Heart right ventricle (tissue), 16 donors: ENCODE measurements around the gene HES5. TPM values are rescaled to one million over a fixed set of nuclear protein-coding genes. Genes with fewer than 3 reads are reported as not detected.
"Not testable (repeated sequence)": the region's sequence is repeated elsewhere in the genome, so short reads cannot be mapped to it uniquely, and the experiment has no call there.

Source experiments
- ATAC-seq, 8 donors: fragments of 200-7000 bp; cut with Tn5 transposase; one replicate each; pipeline ENCODE4 v1.9.1; 2020; ENCODE audit warnings: mild to moderate bottlenecking in 8 of 8, moderate library complexity in 8 of 8, moderate number of reproducible peaks in 1 of 8
- DNase-seq, 2 donors: peaks; one replicate each; pipeline ENCODE4 v3.0.0-alpha.2; 2020
- H3K27ac ChIP-seq, 10 donors: fragments of 200-600 bp; sonication (generic) in 2 of 10; one replicate each; pipeline versions ENCODE4 v1.5.0 to v1.8.0; 2020 to 2022; ENCODE audit warnings: mild to moderate bottlenecking in 3 of 10
- H3K27me3 ChIP-seq, 7 donors: fragments of 200-600 bp; one replicate each; pipeline ENCODE4 v1.8.0; 2021 to 2022; ENCODE audit warnings: mild to moderate bottlenecking in 2 of 7
- H3K36me3 ChIP-seq, 9 donors: fragments of 200-600 bp; sonication (generic) in 1 of 9; one replicate each; pipeline versions ENCODE4 v1.5.0 to v1.8.0; 2020 to 2022; ENCODE audit warnings: mild to moderate bottlenecking in 2 of 9
- H3K4me1 ChIP-seq, 9 donors: fragments of 200-600 bp; sonication (generic) in 1 of 9; one replicate each; pipeline versions ENCODE4 v1.5.0 to v1.8.0; 2020 to 2022; ENCODE audit warnings: mild to moderate bottlenecking in 4 of 9
- H3K4me3 ChIP-seq, 10 donors: fragments of 200-600 bp; sonication (generic) in 2 of 10; one replicate each; pipeline versions ENCODE4 v1.5.0 to v1.8.0; 2020 to 2022; ENCODE audit warnings: mild to moderate bottlenecking in 7 of 10, moderate library complexity in 2 of 10
- H3K9me3 ChIP-seq, 11 donors: fragments of 200-600 bp in 10 of 11; sonication (generic) in 2 of 11; one replicate each; pipeline versions ENCODE4 v1.5.0 to v1.8.0; 2013 to 2022; ENCODE audit warnings: mild to moderate bottlenecking in 2 of 11, control low read depth in 1 of 11, moderate library complexity in 1 of 11
- CTCF ChIP-seq, 9 donors: fragments of 200-600 bp; sonication (generic) in 2 of 9; IDR thresholded peaks; one replicate each; pipeline versions ENCODE4 v1.5.0 to v1.8.0; 2021 to 2022; ENCODE audit warnings: antibody characterized with exemption in 9 of 9, mild to moderate bottlenecking in 5 of 9, moderate library complexity in 1 of 9
- WGBS, 2 donors: extraction: QIAGEN DNeasy Blood & Tissue Kit; methylation state at CpG; one replicate each; pipeline ENCODE4 v1.1.7; 2013; ENCODE audit warnings: inconsistent platforms in 1 of 2; 5-methylcytosine and 5-hydroxymethylcytosine counted together
- intact Hi-C, 10 donors: fragments of 100-400 bp; cut with DNase I; formaldehyde crosslinking; loops; one replicate each; pipeline versions ENCODE4 v1.11.1 to v1.14.2; 2022
- polyA plus RNA-seq, 2 donors: library from polyadenylated mRNA; stranded (reverse); fragments of 200-250 nt; gene quantifications; one replicate each; pipeline ENCODE4 v1.2.3, GENCODE V29; 2013
- total RNA-seq, 10 donors: library from RNA; stranded (reverse); fragmentation: NEBNext Ultra II Directional in 3 of 10; extraction: Animal tissue kit (Norgen Biotek cat#: 25700) in 3 of 10; gene quantifications; one replicate each; pipeline versions ENCODE4 v1.2.1 to v1.2.4, GENCODE V29; 2021 to 2023
- donor health status: Arrhythmogenic right ventricular cardiomyopathy.
- donor health status: ischemic (EF 13 %, LVEDD 7.1; RV severe dilation, severe dysfunction).
- donor health status: healthy with polysubstance abuse.
- donor health status: DM: no; HTN: yes; CAD: no.
- donor health status: DM: no; HTN: no; CAD: no.
- donor health status: ischemic (EF 25% LVEDD 6.9; RV normal size, moderate dysfunction).
- donor health status: ischemic (EF 25% LVEDD 5.7; RV mildly dilated, moderate dysfunction).
- donor health status: healthy.
- donor health status: DM: yes; HTN: yes; CAD: no.
- donor health status: Ischemic cardiomyopathy.
- donor health status: ischemic (EF 35%, LVEDD 5.7; RV mildly dilated, moderate dysfunction).
- donor health status: nonischemic (EF 11% LVEDD 7.7; RV severe dilation, severe dysfunction).
- donor health status: DM: yes; HTN: yes; CAD: no.
- donor health status: PGD.
- donor health status: ischemic (EF 29% LVEDD 5.4; RV normal size, mild dysfunction).
- donor health status: nonischemic (EF 23%, LVEDD 6.1; RV moderate dilation, normal function).

HES5 gene
- total and polyA plus RNA-seq, 12 donors, result 0.51 to 3.1 (median 1.2) TPM; not detected in 1

GRCh38 chr1:2574350-2574749 lies 44.3 kb upstream of the HES5 start:
- WGBS, 2 donors, result 78 to 82% methylated on average over 9 of the region's 9 CpGs
- intact Hi-C loops, result loop anchor here in 1 of 10 donors (2.0 kb wide), 1 partner anchor 16 kb away; no protein-coding TSS in a partner anchor

GRCh38 chr1:2573250-2573920 lies 43.3 kb upstream of the HES5 start:
- peaks cover 0 to 11% (median 0%) of the 10 kb centered on the region in 11 donors for H3K9me3 ChIP-seq
- H3K36me3 ChIP-seq, result no peaks in the 10 kb centered on the region
- DNase-seq (no peak), ATAC-seq (no peak)
- peaks cover 7 to 29% (median 22%) of the 10 kb centered on the region in 9 donors for H3K4me1 ChIP-seq
- no peak for TF ChIP-seq CTCF (IDR thresholded peaks at IDR 0.05)
- WGBS, 2 donors, result 86 to 87% methylated on average over 8 of the region's 8 CpGs
- peaks cover 0 to 3% (median 0%) of the 10 kb centered on the region in 7 donors for H3K27me3 ChIP-seq
- no peak overlapping the region for H3K4me3 ChIP-seq
- H3K27ac ChIP-seq, result no peak overlapping the region
- intact Hi-C loops, result no loop called here

More at GRCh38 chr1:2574350-2574749, 44.3 kb upstream of the HES5 start:
- DNase-seq (no peak), ATAC-seq (no peak)
- no peak overlapping the region for H3K27ac ChIP-seq
- H3K27me3 ChIP-seq, result peaks cover 0 to under 1% (median 0%) of the 10 kb centered on the region in 7 donors
- H3K9me3 ChIP-seq, result peaks cover 0 to 11% (median 0%) of the 10 kb centered on the region in 11 donors
- no peak for TF ChIP-seq CTCF (IDR thresholded peaks at IDR 0.05)
- H3K36me3 ChIP-seq, result no peaks in the 10 kb centered on the region
- H3K4me1 ChIP-seq, result peaks cover 7 to 38% (median 29%) of the 10 kb centered on the region in 9 donors
- H3K4me3 ChIP-seq, result no peak overlapping the region

GRCh38 chr1:2571348-2571747 lies 41.3 kb upstream of the HES5 start:
- Histone ChIP-seq H3K4me1 (peaks cover 3 to 10% (median 9%) of the 10 kb centered on the region in 9 donors), H3K27ac (no peak overlapping the region), H3K4me3 (no peak overlapping the region), H3K9me3 (peaks cover 0 to 11% (median 0%) of the 10 kb centered on the region in 11 donors), H3K36me3 (no peaks in the 10 kb centered on the region), H3K27me3 (peaks cover 0 to 12% (median 0%) of the 10 kb centered on the region in 7 donors)
- ATAC-seq (no peak), DNase-seq (no peak)
- intact Hi-C loops, result no loop called here
- WGBS, 2 donors, result 90 to 96% methylated on average over 9 of the region's 9 CpGs
- no peak for TF ChIP-seq CTCF (IDR thresholded peaks at IDR 0.05)

GRCh38 chr1:2570332-2570731 lies 40.3 kb upstream of the HES5 start:
- WGBS, 2 donors, result 88 to 89% methylated on average over 17 of the region's 17 CpGs
- H3K4me3 ChIP-seq, result no peak overlapping the region
- no peak overlapping the region for H3K27ac ChIP-seq
- DNase-seq (no peak), ATAC-seq (no peak)
- H3K36me3 ChIP-seq, result no peaks in the 10 kb centered on the region
- intact Hi-C loops, result no loop called here
- H3K4me1 ChIP-seq, result peaks cover 0 to under 1% (median 0%) of the 10 kb centered on the region in 9 donors
- peaks cover 0 to 11% (median 0%) of the 10 kb centered on the region in 11 donors for H3K9me3 ChIP-seq
- no peak for TF ChIP-seq CTCF (IDR thresholded peaks at IDR 0.05)
- peaks cover 0 to 13% (median 0%) of the 10 kb centered on the region in 7 donors for H3K27me3 ChIP-seq

GRCh38 chr1:2569703-2570102 lies 39.6 kb upstream of the HES5 start:
- ATAC-seq, result peak in 5 of 8 donors; percentile 19 to 49 (median 43)
- Histone ChIP-seq H3K27me3 (peaks cover 0 to 19% (median 0%) of the 10 kb centered on the region in 7 donors), H3K9me3 (peaks cover 0 to 11% (median 0%) of the 10 kb centered on the region in 11 donors)
- H3K27ac ChIP-seq, H3K36me3 ChIP-seq, H3K4me1 ChIP-seq, intact Hi-C loops, H3K4me3 ChIP-seq: not testable (repeated sequence)
- WGBS, 2 donors, result 80% methylated on average over 13 of the region's 13 CpGs
- peak in 1 of 2 donors; percentile 14 for DNase-seq
